Testis (tissue), 2 donors: ENCODE results near the gene SLC6A6.

Source experiments
- CTCF ChIP-seq, 3 experiments: fragments of 450-650 bp in 2 of 3; fragments of 200-600 bp in 1 of 3; sonication (generic) in 1 of 3; IDR thresholded peaks; one replicate each; pipeline ENCODE4 v1.5.1; 2016 to 2019; ENCODE audit warnings: antibody characterized with exemption in 3 of 3, mild to moderate bottlenecking in 2 of 3, moderate library complexity in 1 of 3
- POLR2A ChIP-seq: fragments of 450-650 bp; IDR thresholded peaks from one replicate; pipeline ENCODE4 v1.6.1; 2017; ENCODE audit warnings: antibody characterized with exemption, mild to moderate bottlenecking, moderate library complexity

- TF ChIP-seq POLR2A (no peak), CTCF (IDR thresholded peaks at IDR 0.05) (no peak)
These were observed 118.6 kb downstream of the SLC6A6 start for GRCh38 chr3:14520967-14521366.
